ENCODE measurements around the gene LTBP1.

The LTBP1 gene

GRCh38 chr2:33022395-33022985 is 75.7 kb downstream of the LTBP1 start:
- TF ChIP-seq SPI1 (IDR thresholded peaks at IDR 0.05; ENCODE audit: borderline replicate concordance, low read depth) (no peak), GABPA (IDR thresholded peaks at IDR 0.05; ENCODE audit: low read depth) (no peak), POLR2AphosphoS5 (IDR thresholded peaks at IDR 0.05; ENCODE audit: low read depth) (no peak)
- TF ChIP-seq, protein P1, sequence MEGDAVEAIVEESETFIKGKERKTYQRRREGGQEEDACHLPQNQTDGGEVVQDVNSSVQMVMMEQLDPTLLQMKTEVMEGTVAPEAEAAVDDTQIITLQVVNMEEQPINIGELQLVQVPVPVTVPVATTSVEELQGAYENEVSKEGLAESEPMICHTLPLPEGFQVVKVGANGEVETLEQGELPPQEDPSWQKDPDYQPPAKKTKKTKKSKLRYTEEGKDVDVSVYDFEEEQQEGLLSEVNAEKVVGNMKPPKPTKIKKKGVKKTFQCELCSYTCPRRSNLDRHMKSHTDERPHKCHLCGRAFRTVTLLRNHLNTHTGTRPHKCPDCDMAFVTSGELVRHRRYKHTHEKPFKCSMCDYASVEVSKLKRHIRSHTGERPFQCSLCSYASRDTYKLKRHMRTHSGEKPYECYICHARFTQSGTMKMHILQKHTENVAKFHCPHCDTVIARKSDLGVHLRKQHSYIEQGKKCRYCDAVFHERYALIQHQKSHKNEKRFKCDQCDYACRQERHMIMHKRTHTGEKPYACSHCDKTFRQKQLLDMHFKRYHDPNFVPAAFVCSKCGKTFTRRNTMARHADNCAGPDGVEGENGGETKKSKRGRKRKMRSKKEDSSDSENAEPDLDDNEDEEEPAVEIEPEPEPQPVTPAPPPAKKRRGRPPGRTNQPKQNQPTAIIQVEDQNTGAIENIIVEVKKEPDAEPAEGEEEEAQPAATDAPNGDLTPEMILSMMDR (IDR thresholded peaks at IDR 0.05; ENCODE audit: insufficient read depth, low read length) = no peak
- TF ChIP-seq, protein P2, sequence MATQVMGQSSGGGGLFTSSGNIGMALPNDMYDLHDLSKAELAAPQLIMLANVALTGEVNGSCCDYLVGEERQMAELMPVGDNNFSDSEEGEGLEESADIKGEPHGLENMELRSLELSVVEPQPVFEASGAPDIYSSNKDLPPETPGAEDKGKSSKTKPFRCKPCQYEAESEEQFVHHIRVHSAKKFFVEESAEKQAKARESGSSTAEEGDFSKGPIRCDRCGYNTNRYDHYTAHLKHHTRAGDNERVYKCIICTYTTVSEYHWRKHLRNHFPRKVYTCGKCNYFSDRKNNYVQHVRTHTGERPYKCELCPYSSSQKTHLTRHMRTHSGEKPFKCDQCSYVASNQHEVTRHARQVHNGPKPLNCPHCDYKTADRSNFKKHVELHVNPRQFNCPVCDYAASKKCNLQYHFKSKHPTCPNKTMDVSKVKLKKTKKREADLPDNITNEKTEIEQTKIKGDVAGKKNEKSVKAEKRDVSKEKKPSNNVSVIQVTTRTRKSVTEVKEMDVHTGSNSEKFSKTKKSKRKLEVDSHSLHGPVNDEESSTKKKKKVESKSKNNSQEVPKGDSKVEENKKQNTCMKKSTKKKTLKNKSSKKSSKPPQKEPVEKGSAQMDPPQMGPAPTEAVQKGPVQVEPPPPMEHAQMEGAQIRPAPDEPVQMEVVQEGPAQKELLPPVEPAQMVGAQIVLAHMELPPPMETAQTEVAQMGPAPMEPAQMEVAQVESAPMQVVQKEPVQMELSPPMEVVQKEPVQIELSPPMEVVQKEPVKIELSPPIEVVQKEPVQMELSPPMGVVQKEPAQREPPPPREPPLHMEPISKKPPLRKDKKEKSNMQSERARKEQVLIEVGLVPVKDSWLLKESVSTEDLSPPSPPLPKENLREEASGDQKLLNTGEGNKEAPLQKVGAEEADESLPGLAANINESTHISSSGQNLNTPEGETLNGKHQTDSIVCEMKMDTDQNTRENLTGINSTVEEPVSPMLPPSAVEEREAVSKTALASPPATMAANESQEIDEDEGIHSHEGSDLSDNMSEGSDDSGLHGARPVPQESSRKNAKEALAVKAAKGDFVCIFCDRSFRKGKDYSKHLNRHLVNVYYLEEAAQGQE (IDR thresholded peaks at IDR 0.05; ENCODE audit: insufficient replicate concordance, low read depth) = no peak
- Histone ChIP-seq H3K4me3 (replicated peaks; ENCODE audit: insufficient read depth, low read length) (no peak overlapping the region), H3K27me3 (ENCODE audit: insufficient read depth, poor library complexity, severe bottlenecking) (no peaks in the 10 kb centered on the region), H3K27ac (replicated peaks) (no peak overlapping the region)
- no peak for DNase-seq (ENCODE audit: low read depth in 1 of 2, low spot score in 1 of 2)

DNA sequence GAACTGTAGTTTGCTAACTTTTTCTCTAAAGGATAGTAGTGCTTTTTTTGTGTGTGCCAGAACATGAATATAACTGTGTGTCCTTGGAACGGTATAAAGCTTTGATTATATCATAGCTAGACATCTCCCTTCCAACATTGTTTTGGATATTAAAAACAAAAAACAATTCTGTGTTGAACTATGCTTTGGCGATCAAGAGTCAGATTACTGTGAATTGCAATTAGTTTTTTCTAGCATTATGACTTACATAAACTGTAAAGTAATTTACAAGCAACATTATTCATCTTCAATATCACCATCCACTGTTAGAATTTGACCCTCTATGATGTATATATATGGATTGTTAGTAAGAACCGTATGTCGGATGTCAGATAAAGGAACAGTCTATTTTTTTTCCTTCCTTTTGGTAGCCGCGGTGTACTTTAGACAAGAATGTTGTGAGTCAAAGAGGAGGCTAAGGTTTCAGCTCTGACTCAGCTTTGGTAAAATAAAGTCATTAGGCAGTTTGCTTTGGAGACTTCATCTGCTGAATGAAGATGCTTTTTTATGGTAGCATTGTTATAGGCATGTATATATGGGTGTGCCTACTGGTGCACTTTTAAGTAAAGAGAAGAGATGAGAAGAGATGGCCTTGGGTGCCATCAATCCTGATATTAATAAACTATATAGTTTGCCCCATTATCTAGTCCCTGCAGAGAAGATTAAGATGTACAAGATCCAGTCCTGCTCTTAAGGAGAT is 76.4 kb downstream of the LTBP1 start:
- no peak overlapping the region for H3K4me3 ChIP-seq (replicated peaks; ENCODE audit: insufficient read depth, low read length)
- H3K27ac ChIP-seq (replicated peaks) = no peak overlapping the region
- TF ChIP-seq GABPA (IDR thresholded peaks at IDR 0.05; ENCODE audit: low read depth) = no peak
- TF ChIP-seq SPI1 (IDR thresholded peaks at IDR 0.05; ENCODE audit: borderline replicate concordance, low read depth) = no peak
- TF ChIP-seq, protein P2 (IDR thresholded peaks at IDR 0.05; ENCODE audit: insufficient replicate concordance, low read depth) = no peak
- no peak for TF ChIP-seq POLR2AphosphoS5 (IDR thresholded peaks at IDR 0.05; ENCODE audit: low read depth)
- TF ChIP-seq, protein P1 (IDR thresholded peaks at IDR 0.05; ENCODE audit: insufficient read depth, low read length) = no peak
- DNase-seq (ENCODE audit: low read depth in 1 of 2, low spot score in 1 of 2) = no peak
- H3K27me3 ChIP-seq (ENCODE audit: insufficient read depth, poor library complexity, severe bottlenecking) = no peaks in the 10 kb centered on the region

GRCh38 chr2:33023728-33024500 is 77.2 kb downstream of the LTBP1 start:
- Histone ChIP-seq H3K4me3 (replicated peaks; ENCODE audit: insufficient read depth, low read length) (no peak overlapping the region), H3K27ac (replicated peaks) (no peak overlapping the region), H3K27me3 (ENCODE audit: insufficient read depth, poor library complexity, severe bottlenecking) (no peaks in the 10 kb centered on the region)
- no peak for DNase-seq (ENCODE audit: low read depth in 1 of 2, low spot score in 1 of 2)
- TF ChIP-seq, protein P2 (IDR thresholded peaks at IDR 0.05; ENCODE audit: insufficient replicate concordance, low read depth) = no peak
- TF ChIP-seq GABPA (IDR thresholded peaks at IDR 0.05; ENCODE audit: low read depth) = no peak
- TF ChIP-seq, protein P1 (IDR thresholded peaks at IDR 0.05; ENCODE audit: insufficient read depth, low read length) = no peak
- no peak for TF ChIP-seq SPI1 (IDR thresholded peaks at IDR 0.05; ENCODE audit: borderline replicate concordance, low read depth)
- no peak for TF ChIP-seq POLR2AphosphoS5 (IDR thresholded peaks at IDR 0.05; ENCODE audit: low read depth)

Measured in HL-60 (cell line).